ENCODE measurements around the gene PLA2G3. TPM values are rescaled to one million over a fixed set of nuclear protein-coding genes. Genes with fewer than 3 reads are reported as not detected.
"Not testable (repeated sequence)": the region's sequence is repeated elsewhere in the genome, so short reads cannot be mapped to it uniquely, and the experiment has no call there.

Gene PLA2G3
- total RNA-seq, 2 experiments from 2014 or later, result not detected

- peaks cover 40% of the 10 kb centered on the region for H3K4me1 Mint-ChIP-seq (ENCODE audit: low read depth)
- TF ChIP-seq CTCF (IDR thresholded peaks at IDR 0.05), result no peak
- H3K9me3 Mint-ChIP-seq, result no peaks in the 10 kb centered on the region
- H3K9me3 ChIP-seq (ENCODE audit: control insufficient read depth in 1 of 2, insufficient read depth in 1 of 2, low read length in 2 of 2), result no peaks in the 10 kb centered on the region
- no peak for DNase-seq
- POLR2A ChIA-PET, result no interaction called here
- H3K27ac Mint-ChIP-seq, result no peak overlapping the region
- peaks cover 71% of the 10 kb centered on the region for H3K36me3 Mint-ChIP-seq (ENCODE audit: low read depth)
- no peak for ATAC-seq (ENCODE audit: poor library complexity)
- intact Hi-C loops (cut with DNase I, micrococcal nuclease), result no loop called here
- no peaks in the 10 kb centered on the region for H3K27me3 Mint-ChIP-seq
- no peaks in the 10 kb centered on the region for H3K27me3 ChIP-seq (ENCODE audit: control insufficient read depth in 1 of 2, insufficient read depth in 2 of 2, low read length in 2 of 2)
- peaks cover 3% of the 10 kb centered on the region for H3K4me1 ChIP-seq (ENCODE audit: insufficient read depth, low read length)
- no peak overlapping the region for H3K4me3 ChIP-seq (ENCODE audit: low read length)
- CTCF ChIA-PET, result interaction anchor here (0.6 to 0.9 kb wide), 2 partner anchors 10 to 15 kb away, joined by 3 read pairs; no protein-coding TSS in a partner anchor
- H3K36me3 ChIP-seq (ENCODE audit: insufficient read depth, low read length), result peaks cover 33% of the 10 kb centered on the region
- H3K27ac ChIP-seq (ENCODE audit: low read depth in 1 of 2, low read length in 2 of 2), result no peak overlapping the region
- no peak overlapping the region for H3K4me3 Mint-ChIP-seq
Observed at GRCh38 chr22:31177420-31178162, 37.3 kb upstream of the PLA2G3 start.

- no peak overlapping the region for H3K27ac Mint-ChIP-seq
- no peak overlapping the region for H3K4me3 ChIP-seq (ENCODE audit: low read length)
- CTCF ChIA-PET, result interaction anchor here (0.6 kb wide), 1 partner anchor 14 kb away, joined by 3 read pairs; no protein-coding TSS in a partner anchor
- peaks cover 33% of the 10 kb centered on the region for H3K36me3 ChIP-seq (ENCODE audit: insufficient read depth, low read length)
- H3K4me1 Mint-ChIP-seq (ENCODE audit: low read depth), result peaks cover 40% of the 10 kb centered on the region
- no peaks in the 10 kb centered on the region for H3K27me3 Mint-ChIP-seq
- TF ChIP-seq CTCF (IDR thresholded peaks at IDR 0.05), result no peak
- POLR2A ChIA-PET, result no interaction called here
- no peaks in the 10 kb centered on the region for H3K27me3 ChIP-seq (ENCODE audit: control insufficient read depth in 1 of 2, insufficient read depth in 2 of 2, low read length in 2 of 2)
- no peaks in the 10 kb centered on the region for H3K9me3 Mint-ChIP-seq
- peaks cover 64% of the 10 kb centered on the region for H3K36me3 Mint-ChIP-seq (ENCODE audit: low read depth)
- DNase-seq (no peak), ATAC-seq (ENCODE audit: poor library complexity) (no peak)
- H3K27ac ChIP-seq (ENCODE audit: low read depth in 1 of 2, low read length in 2 of 2), result no peak overlapping the region
- intact Hi-C loops (cut with DNase I, micrococcal nuclease), result no loop called here
- H3K9me3 ChIP-seq (ENCODE audit: control insufficient read depth in 1 of 2, insufficient read depth in 1 of 2, low read length in 2 of 2), result no peaks in the 10 kb centered on the region
- H3K4me1 ChIP-seq (ENCODE audit: insufficient read depth, low read length), result peaks cover 3% of the 10 kb centered on the region
- H3K4me3 Mint-ChIP-seq, result no peak overlapping the region
Observed at GRCh38 chr22:31176923-31177322, 36.6 kb upstream of the PLA2G3 start.

GRCh38 chr22:31173386-31174145 lies 33.3 kb upstream of the PLA2G3 start:
- Mint-ChIP-seq H3K9me3 (no peaks in the 10 kb centered on the region), H3K4me1 (ENCODE audit: low read depth) (peaks cover 37% of the 10 kb centered on the region), H3K4me3 (no peak overlapping the region), H3K27me3 (no peaks in the 10 kb centered on the region), H3K36me3 (ENCODE audit: low read depth) (peaks cover 44% of the 10 kb centered on the region), H3K27ac (no peak overlapping the region)
- intact Hi-C loops (cut with DNase I, micrococcal nuclease), result no loop called here
- no peaks in the 10 kb centered on the region for H3K9me3 ChIP-seq (ENCODE audit: control insufficient read depth in 1 of 2, insufficient read depth in 1 of 2, low read length in 2 of 2)
- no peak for ATAC-seq (ENCODE audit: poor library complexity)
- DNase-seq, result no peak
- peaks cover 32% of the 10 kb centered on the region for H3K36me3 ChIP-seq (ENCODE audit: insufficient read depth, low read length)
- H3K4me1 ChIP-seq (ENCODE audit: insufficient read depth, low read length), result no peaks in the 10 kb centered on the region
- ChIA-PET POLR2A (no interaction called here), CTCF (no interaction called here)
- no peak for TF ChIP-seq CTCF (IDR thresholded peaks at IDR 0.05)
- H3K27me3 ChIP-seq (ENCODE audit: control insufficient read depth in 1 of 2, insufficient read depth in 2 of 2, low read length in 2 of 2), result no peaks in the 10 kb centered on the region
- no peak overlapping the region for H3K4me3 ChIP-seq (ENCODE audit: low read length)
- no peak overlapping the region for H3K27ac ChIP-seq (ENCODE audit: low read depth in 1 of 2, low read length in 2 of 2)

- H3K9me3 Mint-ChIP-seq; H3K9me3 ChIP-seq (ENCODE audit: control insufficient read depth in 1 of 2, insufficient read depth in 1 of 2, low read length in 2 of 2); H3K27ac Mint-ChIP-seq; ATAC-seq (ENCODE audit: poor library complexity); H3K27me3 Mint-ChIP-seq; H3K27ac ChIP-seq (ENCODE audit: low read depth in 1 of 2, low read length in 2 of 2); DNase-seq; intact Hi-C loops (cut with DNase I, micrococcal nuclease); H3K4me3 Mint-ChIP-seq; H3K4me3 ChIP-seq (ENCODE audit: low read length); H3K4me1 ChIP-seq (ENCODE audit: insufficient read depth, low read length); H3K27me3 ChIP-seq (ENCODE audit: control insufficient read depth in 1 of 2, insufficient read depth in 2 of 2, low read length in 2 of 2); POLR2A ChIA-PET: not testable (repeated sequence)
- peaks cover 34% of the 10 kb centered on the region for H3K4me1 Mint-ChIP-seq (ENCODE audit: low read depth)
- peaks cover 30% of the 10 kb centered on the region for H3K36me3 ChIP-seq (ENCODE audit: insufficient read depth, low read length)
- CTCF ChIA-PET, result interaction anchor here (1.0 kb wide), 1 partner anchor 10 kb away, joined by 3 read pairs; no protein-coding TSS in a partner anchor
- H3K36me3 Mint-ChIP-seq (ENCODE audit: low read depth), result peaks cover 44% of the 10 kb centered on the region
Observed at GRCh38 chr22:31171734-31172133, 31.4 kb upstream of the PLA2G3 start.
